GM19099 (cell line): ENCODE data around the gene CYB561.

ENCODE experiments used
- POLR2A ChIP-seq: IDR thresholded peaks from 3 replicates; pipeline ENCODE4 v1.6.1; 2011; ENCODE audit warnings: low read depth; ENCODE audit not compliant: insufficient read length; ENCODE audit errors: extremely low read depth

Gene CYB561

GRCh38 chr17:63419398-63419797 lies 26.7 kb downstream of the CYB561 start:
- no peak for TF ChIP-seq POLR2A

- TF ChIP-seq POLR2A: no peak
Measured at GRCh38 chr17:63418540-63418939, 27.6 kb downstream of the CYB561 start.

GRCh38 chr17:63414222-63414621 lies 31.9 kb downstream of the CYB561 start:
- no peak for TF ChIP-seq POLR2A

- TF ChIP-seq POLR2A: no peak
Measured at GRCh38 chr17:63413128-63413527, 33.0 kb downstream of the CYB561 start.

- no peak for TF ChIP-seq POLR2A
Measured at GRCh38 chr17:63412234-63412633, 33.9 kb downstream of the CYB561 start.

GRCh38 chr17:63407741-63408330 lies 38.3 kb downstream of the CYB561 start:
- TF ChIP-seq POLR2A: no peak

GRCh38 chr17:63406689-63407330 lies 39.3 kb downstream of the CYB561 start:
- no peak for TF ChIP-seq POLR2A

- TF ChIP-seq POLR2A: no peak
Measured at GRCh38 chr17:63405741-63406261, 40.3 kb downstream of the CYB561 start.

- no peak for TF ChIP-seq POLR2A
Measured at GRCh38 chr17:63405020-63405419, 41.1 kb downstream of the CYB561 start.

GRCh38 chr17:63402431-63403212 lies 43.5 kb downstream of the CYB561 start:
- TF ChIP-seq POLR2A: no peak

- TF ChIP-seq POLR2A: no peak
Measured at GRCh38 chr17:63399856-63400255, 46.2 kb downstream of the CYB561 start.

GRCh38 chr17:63399316-63399715 lies 46.8 kb downstream of the CYB561 start:
- TF ChIP-seq POLR2A: no peak

GRCh38 chr17:63398680-63399079 lies 47.4 kb downstream of the CYB561 start:
- TF ChIP-seq POLR2A: no peak

GRCh38 chr17:63395075-63395805 lies 50.9 kb downstream of the CYB561 start:
- TF ChIP-seq POLR2A: no peak

GRCh38 chr17:63390090-63390489 lies 56.0 kb downstream of the CYB561 start:
- TF ChIP-seq POLR2A: no peak
